ENCODE measurements around the gene SRGAP3. TPM values are rescaled to one million over a fixed set of nuclear protein-coding genes. Genes with fewer than 3 reads are reported as not detected.
"Not testable (repeated sequence)": the region's sequence is repeated elsewhere in the genome, so short reads cannot be mapped to it uniquely, and the experiment has no call there.

The SRGAP3 gene
- total and polyA plus RNA-seq, 2 donors (not counting 1 experiment from before 2014, with no cell fraction given): 0.92 to 12.4 TPM

DNA sequence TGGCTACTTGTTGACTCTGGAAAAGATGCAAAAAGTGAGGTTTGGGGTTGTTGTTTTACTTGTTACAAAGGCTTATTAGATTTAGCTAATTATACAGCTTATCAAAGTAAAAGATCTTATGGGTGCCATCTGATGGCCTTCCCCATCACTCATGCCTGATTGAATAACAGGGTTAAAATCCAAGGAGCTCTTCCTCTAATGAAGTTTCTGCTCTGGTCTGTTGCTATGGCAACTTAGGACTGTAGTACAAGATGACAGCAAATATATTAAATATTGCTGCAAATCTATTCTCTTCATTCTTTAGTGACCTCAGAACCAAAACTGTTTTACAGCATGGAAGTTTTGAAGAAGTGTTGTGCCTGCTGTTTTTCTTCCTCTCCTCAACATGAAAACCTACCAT is 45.6 kb upstream of the SRGAP3 start:
- no peaks in the 10 kb centered on the region for H3K79me2 ChIP-seq (ENCODE audit: control insufficient read depth, insufficient read depth, low read length)
- H3K9ac ChIP-seq (ENCODE audit: insufficient read depth, low read length): no peak overlapping the region
- DNase-seq (ENCODE audit: low read depth in 2 of 2): no peak
- no peak overlapping the region for H3K27ac ChIP-seq (ENCODE audit: insufficient read depth, low read length)
- no peaks in the 10 kb centered on the region for H3K9me3 ChIP-seq (ENCODE audit: control insufficient read depth, insufficient read depth, low read depth, low read length)
- no peaks in the 10 kb centered on the region for H3K36me3 ChIP-seq (ENCODE audit: control insufficient read depth, insufficient read depth, low read length)
- no peaks in the 10 kb centered on the region for H3K27me3 ChIP-seq (ENCODE audit: control insufficient read depth, insufficient read depth, low read length)
- no peak overlapping the region for H3K4me2 ChIP-seq (ENCODE audit: extremely low read depth, insufficient read depth, low read length)
- H4K20me1 ChIP-seq (ENCODE audit: control insufficient read depth, extremely low read depth, insufficient read depth, low read length): no peaks in the 10 kb centered on the region
- H3K4me1 ChIP-seq (ENCODE audit: control insufficient read depth, extremely low read depth, insufficient read depth, low read length): no peaks in the 10 kb centered on the region
- TF ChIP-seq, protein P1, sequence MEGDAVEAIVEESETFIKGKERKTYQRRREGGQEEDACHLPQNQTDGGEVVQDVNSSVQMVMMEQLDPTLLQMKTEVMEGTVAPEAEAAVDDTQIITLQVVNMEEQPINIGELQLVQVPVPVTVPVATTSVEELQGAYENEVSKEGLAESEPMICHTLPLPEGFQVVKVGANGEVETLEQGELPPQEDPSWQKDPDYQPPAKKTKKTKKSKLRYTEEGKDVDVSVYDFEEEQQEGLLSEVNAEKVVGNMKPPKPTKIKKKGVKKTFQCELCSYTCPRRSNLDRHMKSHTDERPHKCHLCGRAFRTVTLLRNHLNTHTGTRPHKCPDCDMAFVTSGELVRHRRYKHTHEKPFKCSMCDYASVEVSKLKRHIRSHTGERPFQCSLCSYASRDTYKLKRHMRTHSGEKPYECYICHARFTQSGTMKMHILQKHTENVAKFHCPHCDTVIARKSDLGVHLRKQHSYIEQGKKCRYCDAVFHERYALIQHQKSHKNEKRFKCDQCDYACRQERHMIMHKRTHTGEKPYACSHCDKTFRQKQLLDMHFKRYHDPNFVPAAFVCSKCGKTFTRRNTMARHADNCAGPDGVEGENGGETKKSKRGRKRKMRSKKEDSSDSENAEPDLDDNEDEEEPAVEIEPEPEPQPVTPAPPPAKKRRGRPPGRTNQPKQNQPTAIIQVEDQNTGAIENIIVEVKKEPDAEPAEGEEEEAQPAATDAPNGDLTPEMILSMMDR (conservative IDR thresholded peaks at IDR 0.05 in 1 of 2, IDR thresholded peaks at IDR 0.05 in 1 of 2; ENCODE audit: low read depth in 1 of 2, low read length in 2 of 2): no peak
- TF ChIP-seq EZH2 (IDR thresholded peaks at IDR 0.05; ENCODE audit: low read length, missing control alignments): no peak
- H3K4me3 ChIP-seq (replicated peaks in 1 of 4; ENCODE audit: control extremely low read depth in 1 of 4, insufficient read depth in 1 of 4, low read depth in 3 of 4, low read length in 4 of 4): no peak overlapping the region
- H2AFZ ChIP-seq (ENCODE audit: low read length): no peak overlapping the region

DNA sequence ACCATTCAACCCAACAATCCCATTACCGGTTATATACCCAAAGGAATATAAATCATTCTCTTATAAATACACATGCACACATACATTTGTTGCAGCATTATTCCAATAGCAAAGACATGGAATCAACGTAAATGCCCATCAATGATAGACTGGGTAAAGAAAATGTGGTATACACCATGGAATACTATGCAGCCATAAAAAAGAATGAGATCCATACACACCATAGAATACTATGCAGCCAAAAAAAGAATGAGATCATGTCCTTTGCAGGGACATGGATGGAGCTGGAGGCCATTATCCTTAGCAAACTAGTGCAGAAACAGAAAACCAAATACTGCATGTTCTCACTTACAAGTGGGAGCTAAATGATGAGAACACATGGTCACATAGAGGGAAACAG is 44.5 kb upstream of the SRGAP3 start:
- not testable (repeated sequence) for H3K9me3 ChIP-seq (ENCODE audit: control insufficient read depth, insufficient read depth, low read depth, low read length); H3K27ac ChIP-seq (ENCODE audit: insufficient read depth, low read length); H3K4me1 ChIP-seq (ENCODE audit: control insufficient read depth, extremely low read depth, insufficient read depth, low read length); H3K4me2 ChIP-seq (ENCODE audit: extremely low read depth, insufficient read depth, low read length); H3K79me2 ChIP-seq (ENCODE audit: control insufficient read depth, insufficient read depth, low read length); H3K36me3 ChIP-seq (ENCODE audit: control insufficient read depth, insufficient read depth, low read length); H3K4me3 ChIP-seq (replicated peaks in 1 of 4; ENCODE audit: control extremely low read depth in 1 of 4, insufficient read depth in 1 of 4, low read depth in 3 of 4, low read length in 4 of 4); H3K9ac ChIP-seq (ENCODE audit: insufficient read depth, low read length); H2AFZ ChIP-seq (ENCODE audit: low read length); H4K20me1 ChIP-seq (ENCODE audit: control insufficient read depth, extremely low read depth, insufficient read depth, low read length); H3K27me3 ChIP-seq (ENCODE audit: control insufficient read depth, insufficient read depth, low read length); DNase-seq (ENCODE audit: low read depth in 2 of 2)

DNA sequence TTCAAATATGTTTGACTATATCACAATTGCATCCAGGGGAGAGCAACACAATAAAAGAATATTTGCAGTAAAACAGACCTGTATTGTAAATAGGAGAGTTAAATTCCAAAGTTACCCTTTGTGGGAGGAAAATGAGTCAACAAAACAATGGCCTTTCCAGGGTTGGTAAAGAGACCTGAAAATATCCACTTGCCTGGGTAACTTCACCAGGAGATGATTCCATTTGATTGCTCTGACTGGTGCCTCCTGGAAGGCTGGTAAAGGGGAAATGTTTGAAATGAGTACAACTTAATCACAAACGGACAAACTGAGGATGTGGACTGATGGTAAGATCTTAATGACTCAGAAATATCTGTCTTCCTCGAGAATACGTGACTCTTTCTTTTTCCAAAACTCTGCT is 43.6 kb upstream of the SRGAP3 start:
- DNase-seq (ENCODE audit: low read depth in 2 of 2): no peak
- H3K36me3 ChIP-seq (ENCODE audit: control insufficient read depth, insufficient read depth, low read length): no peaks in the 10 kb centered on the region
- no peaks in the 10 kb centered on the region for H3K4me1 ChIP-seq (ENCODE audit: control insufficient read depth, extremely low read depth, insufficient read depth, low read length)
- TF ChIP-seq, protein P1 (conservative IDR thresholded peaks at IDR 0.05 in 1 of 2, IDR thresholded peaks at IDR 0.05 in 1 of 2; ENCODE audit: low read depth in 1 of 2, low read length in 2 of 2): no peak
- TF ChIP-seq EZH2 (IDR thresholded peaks at IDR 0.05; ENCODE audit: low read length, missing control alignments): no peak
- H3K4me3 ChIP-seq (replicated peaks in 1 of 4; ENCODE audit: control extremely low read depth in 1 of 4, insufficient read depth in 1 of 4, low read depth in 3 of 4, low read length in 4 of 4): no peak overlapping the region
- H4K20me1 ChIP-seq (ENCODE audit: control insufficient read depth, extremely low read depth, insufficient read depth, low read length): no peaks in the 10 kb centered on the region
- no peak overlapping the region for H3K4me2 ChIP-seq (ENCODE audit: extremely low read depth, insufficient read depth, low read length)
- no peaks in the 10 kb centered on the region for H3K9me3 ChIP-seq (ENCODE audit: control insufficient read depth, insufficient read depth, low read depth, low read length)
- no peak overlapping the region for H2AFZ ChIP-seq (ENCODE audit: low read length)
- H3K27ac ChIP-seq (ENCODE audit: insufficient read depth, low read length): no peak overlapping the region
- H3K79me2 ChIP-seq (ENCODE audit: control insufficient read depth, insufficient read depth, low read length): no peaks in the 10 kb centered on the region
- no peak overlapping the region for H3K9ac ChIP-seq (ENCODE audit: insufficient read depth, low read length)
- no peaks in the 10 kb centered on the region for H3K27me3 ChIP-seq (ENCODE audit: control insufficient read depth, insufficient read depth, low read length)
